Epithelial cell of esophagus (primary cell): ENCODE results near the gene ARFGEF3.

Source experiments
- DNase-seq: peaks from one replicate; pipeline ENCODE4 v3.0.0; 2010; ENCODE audit warnings: low read depth
- H3K4me3 ChIP-seq: 2 replicates; pipeline ENCODE4 v1.5.1; 2011; ENCODE audit warnings: mild to moderate bottlenecking, low read length, control low read depth
- CTCF ChIP-seq: IDR thresholded peaks from 2 replicates; pipeline ENCODE4 v1.5.1; 2011; ENCODE audit warnings: low read depth, mild to moderate bottlenecking, low read length, control low read depth, inconsistent platforms; ENCODE audit not compliant: insufficient read depth; ENCODE audit errors: missing control alignments

The ARFGEF3 gene

DNA sequence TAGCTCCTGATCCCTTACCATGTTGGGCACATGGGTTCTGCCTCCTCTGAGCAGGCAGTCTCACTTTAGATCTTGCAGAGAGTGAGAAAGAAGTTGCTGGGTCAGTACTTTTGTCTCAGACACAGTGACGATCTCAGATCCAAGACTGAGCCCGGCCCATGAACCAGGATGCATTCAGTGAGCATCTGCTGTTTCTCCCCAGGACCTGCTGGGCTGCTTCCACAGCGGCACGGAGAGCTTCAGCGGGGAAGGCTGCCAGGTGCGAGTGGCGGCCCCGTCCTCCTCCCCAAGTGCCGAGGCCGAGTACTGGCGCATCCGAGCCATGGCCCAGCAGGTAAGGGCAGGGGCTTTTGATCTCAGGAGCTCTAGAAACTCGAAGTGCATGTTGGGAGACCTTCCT, 162.1 kb downstream of the ARFGEF3 start:
- DNase-seq: no peak
- H3K4me3 ChIP-seq: no peak overlapping the region
- no peak for TF ChIP-seq CTCF

DNA sequence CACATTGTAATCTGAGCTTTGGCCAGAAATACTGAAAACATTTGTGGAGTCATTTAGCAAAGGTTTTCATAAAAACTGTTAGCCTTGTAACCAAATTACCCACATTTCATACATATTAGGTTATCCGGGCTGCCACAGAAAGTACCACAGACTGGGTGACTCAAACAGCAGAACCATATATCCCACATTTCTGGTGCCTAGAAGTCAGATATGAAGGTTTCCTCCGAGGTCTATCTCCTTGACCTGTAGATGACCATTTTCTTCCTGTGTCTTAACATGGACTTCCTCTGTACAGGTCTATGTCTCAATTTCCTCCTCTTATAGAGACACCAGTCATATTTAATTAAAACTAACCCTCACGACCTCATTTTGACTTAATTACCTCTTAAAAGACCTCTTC, 166.5 kb downstream of the ARFGEF3 start:
- DNase-seq: no peak
- H3K4me3 ChIP-seq: no peak overlapping the region
- no peak for TF ChIP-seq CTCF

GRCh38 chr6:138330763-138331162, 169.0 kb downstream of the ARFGEF3 start:
- no peak for TF ChIP-seq CTCF
- no peak for DNase-seq
- no peak overlapping the region for H3K4me3 ChIP-seq

GRCh38 chr6:138331444-138331843, 169.7 kb downstream of the ARFGEF3 start:
- no peak overlapping the region for H3K4me3 ChIP-seq
- no peak for DNase-seq
- TF ChIP-seq CTCF: no peak

DNA sequence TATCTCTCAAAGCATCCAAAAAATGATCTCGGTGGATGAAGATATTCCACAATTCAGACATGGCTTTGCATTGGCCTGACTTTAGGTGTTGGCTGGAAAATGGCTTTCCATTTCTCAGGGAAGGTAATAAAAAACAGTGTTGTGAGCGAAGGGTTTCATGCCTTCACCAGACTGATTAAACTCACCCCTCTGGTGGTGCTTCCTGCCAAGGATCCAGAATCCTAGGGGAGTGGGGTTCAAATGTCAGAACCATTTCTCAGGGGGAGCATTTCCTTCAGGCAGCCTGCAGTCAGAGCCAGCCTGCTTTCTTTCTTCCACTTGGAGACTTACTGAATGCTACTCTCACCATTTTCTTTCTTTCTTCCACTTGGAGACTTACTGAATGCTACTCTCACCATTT, 170.2 kb downstream of the ARFGEF3 start:
- no peak overlapping the region for H3K4me3 ChIP-seq
- TF ChIP-seq CTCF: no peak
- no peak for DNase-seq

GRCh38 chr6:138334000-138334399, 172.3 kb downstream of the ARFGEF3 start:
- no peak for TF ChIP-seq CTCF
- no peak overlapping the region for H3K4me3 ChIP-seq
- no peak for DNase-seq

DNA sequence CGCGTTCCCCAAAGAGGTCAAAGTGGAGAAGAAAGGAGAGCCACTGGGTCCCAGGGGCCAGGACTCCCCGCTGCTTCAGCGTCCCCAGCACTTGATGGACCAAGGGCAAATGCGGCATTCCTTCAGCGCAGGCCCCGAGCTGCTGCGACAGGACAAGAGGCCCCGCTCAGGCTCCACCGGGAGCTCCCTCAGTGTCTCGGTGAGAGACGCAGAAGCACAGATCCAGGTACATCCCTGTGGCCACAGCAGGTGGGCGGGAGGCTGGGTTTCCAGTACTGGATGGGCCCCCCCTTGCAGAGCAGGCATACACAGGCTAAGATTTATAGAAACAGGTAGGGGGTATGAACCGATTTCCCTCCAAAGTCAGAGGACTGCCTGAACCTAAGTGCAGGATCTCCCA, 173.2 kb downstream of the ARFGEF3 start:
- no peak for DNase-seq
- no peak for TF ChIP-seq CTCF
- H3K4me3 ChIP-seq: no peak overlapping the region
